ENCODE measurements around the gene TMC2. TPM values are rescaled to one million over a fixed set of nuclear protein-coding genes. Genes with fewer than 3 reads are reported as not detected.

Gene TMC2
- total and polyA plus RNA-seq, 2 of the 4 experiments (the other 2 are of a cell fraction), result not detected

DNA sequence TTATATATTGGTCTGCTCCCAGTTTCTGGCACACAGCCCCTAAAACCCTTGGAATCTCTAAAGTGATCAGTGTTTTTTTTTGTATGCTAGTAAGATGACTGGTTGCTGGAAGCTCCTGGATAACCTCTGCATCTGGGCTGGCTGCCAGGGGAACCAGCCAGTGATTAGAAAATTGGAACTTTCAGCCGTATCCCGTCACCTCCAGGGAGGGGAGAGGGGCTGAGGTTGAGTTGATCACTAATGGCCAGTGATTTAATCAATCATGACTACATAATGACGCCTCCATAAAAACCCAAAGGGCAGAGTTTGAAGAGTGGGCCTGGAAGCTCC, 68.1 kb downstream of the TMC2 start:
- Histone ChIP-seq H3K4ac (ENCODE audit: low read depth, low read length) (no peak overlapping the region), H3K27me3 (ENCODE audit: control insufficient read depth, insufficient read depth, low read length) (no peaks in the 10 kb centered on the region), H3K14ac (replicated peaks; ENCODE audit: low read depth, low read length) (no peak overlapping the region), H2BK20ac (ENCODE audit: low read depth, low read length) (no peak overlapping the region), H3K9me1 (ENCODE audit: insufficient read depth, low read length) (no peaks in the 10 kb centered on the region), H3K4me1 (ENCODE audit: control insufficient read depth, insufficient read depth, low read length) (no peaks in the 10 kb centered on the region), H2AK9ac (replicated peaks; ENCODE audit: low read depth, low read length, poor library complexity) (no peak overlapping the region), H2AFZ (replicated peaks; ENCODE audit: low read length, poor library complexity) (no peak overlapping the region), H3K9me3 (ENCODE audit: control insufficient read depth, insufficient read depth, low read length) (peaks cover 3% of the 10 kb centered on the region; the same call in 1 of the 2 replicates), H3K4me2 (ENCODE audit: low read depth, low read length) (no peak overlapping the region), H3K18ac (ENCODE audit: low read depth, low read length) (no peak overlapping the region), H3K56ac (ENCODE audit: extremely low read depth, insufficient read depth, low read length) (no peak overlapping the region), H2AK5ac (ENCODE audit: low read depth, low read length) (no peak overlapping the region), H3K27ac (ENCODE audit: insufficient read depth, low read length) (no peak overlapping the region), H4K5ac (ENCODE audit: low read depth, low read length) (no peak overlapping the region), H4K20me1 (ENCODE audit: insufficient read depth, low read length) (no peaks in the 10 kb centered on the region), H3K23ac (ENCODE audit: low read depth, low read length) (no peak overlapping the region), H2BK15ac (ENCODE audit: low read depth, low read length) (no peak overlapping the region), H3K79me1 (ENCODE audit: low read depth in 1 of 2, low read length in 2 of 2) (no peaks in the 10 kb centered on the region), H3K9ac (ENCODE audit: low read depth, low read length) (no peak overlapping the region), H4K91ac (ENCODE audit: insufficient read depth, low read depth, low read length) (no peak overlapping the region), H2BK5ac (ENCODE audit: low read depth, low read length, poor library complexity, severe bottlenecking) (no peak overlapping the region), H2BK120ac (ENCODE audit: low read depth, low read length) (no peak overlapping the region), H3K4me3 (ENCODE audit: insufficient read depth, low read depth, low read length) (no peak overlapping the region), H4K8ac (ENCODE audit: low read depth in 2 of 2, low read length in 2 of 2) (no peak overlapping the region), H3K36me3 (ENCODE audit: control insufficient read depth, insufficient read depth, low read length) (no peaks in the 10 kb centered on the region)
- no TSS peak for BruUV-seq (replicated peaks)
- intact Hi-C loops (cut with micrococcal nuclease) (no loop called here), dilution Hi-C loops (cut with HindIII; ENCODE audit: low sequenced_read_pairs, unreplicated experiment) (no loop called here), in situ Hi-C loops (cut with MboI; ENCODE audit: low sequenced_read_pairs) (no loop called here)
- ChIA-PET POLR2A (ENCODE audit: unreplicated experiment) (no interaction called here), CTCF (no interaction called here)
- WGBS, 2 experiments (ENCODE audit: extremely low coverage in 2 of 2, insufficient read length in 1 of 2), result no CpG with 5 or more reads among the region's 3 CpGs
- TF ChIP-seq, protein P1, sequence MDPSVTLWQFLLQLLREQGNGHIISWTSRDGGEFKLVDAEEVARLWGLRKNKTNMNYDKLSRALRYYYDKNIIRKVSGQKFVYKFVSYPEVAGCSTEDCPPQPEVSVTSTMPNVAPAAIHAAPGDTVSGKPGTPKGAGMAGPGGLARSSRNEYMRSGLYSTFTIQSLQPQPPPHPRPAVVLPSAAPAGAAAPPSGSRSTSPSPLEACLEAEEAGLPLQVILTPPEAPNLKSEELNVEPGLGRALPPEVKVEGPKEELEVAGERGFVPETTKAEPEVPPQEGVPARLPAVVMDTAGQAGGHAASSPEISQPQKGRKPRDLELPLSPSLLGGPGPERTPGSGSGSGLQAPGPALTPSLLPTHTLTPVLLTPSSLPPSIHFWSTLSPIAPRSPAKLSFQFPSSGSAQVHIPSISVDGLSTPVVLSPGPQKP (IDR thresholded peaks at IDR 0.05; ENCODE audit: borderline replicate concordance, low read depth, low read length), result no peak
- DNase-seq (no peak), ATAC-seq (ENCODE audit: low read depth) (no peak)
